HG02610 (cell line): Measurements from ENCODE around the gene MORF4L1.

Source experiments
- ATAC-seq: cut with Tn5 transposase; IDR thresholded peaks from one replicate; pipeline ENCODE4 v1.9.1; 2021; ENCODE audit warnings: mild to moderate bottlenecking, moderate library complexity; ENCODE audit not compliant: unreplicated experiment

Gene MORF4L1

DNA sequence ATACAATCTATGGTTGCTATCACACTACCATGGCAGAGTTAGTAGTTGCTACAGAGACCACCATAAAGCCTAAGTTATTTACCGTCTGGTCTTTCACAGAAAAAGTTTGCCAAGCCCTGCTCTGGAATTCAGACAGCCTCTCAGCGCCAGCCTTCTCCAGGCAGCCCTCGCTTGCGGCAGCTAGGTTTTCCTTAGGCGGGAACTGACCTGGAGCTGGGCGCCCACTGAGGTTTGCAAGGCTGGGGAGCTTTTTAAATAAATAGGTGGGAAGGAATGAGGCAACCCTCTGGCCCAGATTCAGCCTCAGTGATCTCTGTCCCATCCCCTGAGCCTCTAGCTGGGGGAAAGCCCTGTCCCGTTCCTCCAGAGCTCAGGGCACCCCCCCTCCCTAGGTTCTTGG, 71.0 kb downstream of the MORF4L1 start:
- ATAC-seq = no peak

- peak; percentile 27 for ATAC-seq
These were observed 71.5 kb downstream of the MORF4L1 start for GRCh38 chr15:78944202-78944625.

GRCh38 chr15:78944669-78945407, 72.1 kb downstream of the MORF4L1 start, which contains the start of gene CTSH:
CTSH (minus strand) TSS chr15:78945046; CDS start chr15:78944981, 65 bp downstream.
- peak; percentile 76 for ATAC-seq

GRCh38 chr15:78946493-78946892, 73.8 kb downstream of the MORF4L1 start:
- no peak for ATAC-seq

GRCh38 chr15:78947506-78947905, 74.8 kb downstream of the MORF4L1 start:
- no peak for ATAC-seq
